ENCODE measurements around the gene CADPS2. TPM values are rescaled to one million over a fixed set of nuclear protein-coding genes. Genes with fewer than 3 reads are reported as not detected.

Gene CADPS2
- total and polyA plus RNA-seq, 8 donors: 7.0 to 57.8 (median 29.7) TPM

- DNase-seq: no peak
- intact Hi-C loops (cut with DNase I; ENCODE audit: low total_unique reads): no loop called here
- Histone ChIP-seq H3K27ac (no peak overlapping the region), H3K4me3 (no peak overlapping the region), H3K9me3 (no peaks in the 10 kb centered on the region), H3K4me1 (no peaks in the 10 kb centered on the region), H3K36me3 (no peaks in the 10 kb centered on the region), H3K27me3 (no peaks in the 10 kb centered on the region)
- 79 to 93% (median 87%) methylated on average over 3 of the region's 3 CpGs for WGBS, 5 donors
- TF ChIP-seq POLR2AphosphoS5 (IDR thresholded peaks at IDR 0.05) (no peak), POLR2A (IDR thresholded peaks at IDR 0.05) (no peak), CTCF (IDR thresholded peaks at IDR 0.05) (no peak), EP300 (IDR thresholded peaks at IDR 0.05) (no peak)
Measured at GRCh38 chr7:122633472-122633871, 252.8 kb downstream of the CADPS2 start.

DNA sequence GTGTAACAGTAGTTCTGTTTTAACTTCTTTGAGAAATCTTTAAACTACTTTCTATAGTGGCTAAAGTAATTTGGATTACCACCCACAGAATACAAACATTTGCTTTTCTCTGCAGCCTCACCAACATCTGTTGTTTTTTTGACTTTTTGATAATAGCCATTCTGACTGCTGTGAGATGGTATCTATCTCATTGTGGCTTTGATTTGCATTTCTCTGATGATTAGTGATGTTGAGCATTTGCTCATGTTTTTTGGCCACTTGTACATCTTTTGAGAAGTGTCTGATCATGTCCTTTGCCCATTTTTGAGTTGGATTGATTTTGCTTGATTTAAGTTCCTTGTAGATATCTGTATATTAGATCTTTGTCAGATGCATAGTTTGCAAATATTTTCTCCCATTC is 254.0 kb downstream of the CADPS2 start:
- no peaks in the 10 kb centered on the region for H3K27me3 ChIP-seq
- no peak for DNase-seq
- H3K4me3 ChIP-seq: no peak overlapping the region
- TF ChIP-seq POLR2A (IDR thresholded peaks at IDR 0.05) (no peak), EP300 (IDR thresholded peaks at IDR 0.05) (no peak), POLR2AphosphoS5 (IDR thresholded peaks at IDR 0.05) (no peak), CTCF (IDR thresholded peaks at IDR 0.05) (no peak)
- H3K36me3 ChIP-seq: no peaks in the 10 kb centered on the region
- no peaks in the 10 kb centered on the region for H3K4me1 ChIP-seq
- H3K27ac ChIP-seq: no peak overlapping the region
- H3K9me3 ChIP-seq: no peaks in the 10 kb centered on the region
- intact Hi-C loops (cut with DNase I; ENCODE audit: low total_unique reads): no loop called here

DNA sequence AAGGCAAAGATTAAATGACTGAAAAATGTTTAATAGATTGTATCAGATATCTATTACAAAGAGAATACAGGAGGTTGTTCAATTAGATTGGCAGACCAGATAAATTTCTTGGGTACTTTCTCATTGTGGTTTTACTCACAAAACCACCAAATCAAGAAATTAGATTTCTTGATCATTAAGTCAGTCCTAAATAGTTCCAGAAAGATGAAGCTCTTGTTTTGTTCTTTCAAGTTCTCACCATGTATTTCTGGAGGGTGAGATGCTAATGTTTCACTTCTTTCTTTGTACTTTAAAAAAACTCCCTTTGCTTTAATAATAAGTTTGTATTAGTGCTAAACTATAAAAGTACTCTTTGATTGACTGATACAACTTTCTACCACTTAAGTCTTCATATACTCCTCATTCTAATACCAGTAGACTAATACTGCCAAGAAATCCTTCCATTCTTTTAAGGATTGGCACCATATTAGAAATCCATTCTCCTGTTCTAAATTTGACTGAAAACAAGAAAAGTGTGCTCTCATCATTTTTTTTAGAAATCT is 256.8 kb downstream of the CADPS2 start:
- DNase-seq: no peak
- no peaks in the 10 kb centered on the region for H3K9me3 ChIP-seq
- no peak overlapping the region for H3K4me3 ChIP-seq
- H3K27me3 ChIP-seq: no peaks in the 10 kb centered on the region
- H3K4me1 ChIP-seq: no peaks in the 10 kb centered on the region
- no peak for TF ChIP-seq EP300 (IDR thresholded peaks at IDR 0.05)
- TF ChIP-seq POLR2A (IDR thresholded peaks at IDR 0.05): no peak
- no peak for TF ChIP-seq CTCF (IDR thresholded peaks at IDR 0.05)
- TF ChIP-seq POLR2AphosphoS5 (IDR thresholded peaks at IDR 0.05): no peak
- no peak overlapping the region for H3K27ac ChIP-seq
- no peaks in the 10 kb centered on the region for H3K36me3 ChIP-seq
- intact Hi-C loops (cut with DNase I; ENCODE audit: low total_unique reads): no loop called here

GRCh38 chr7:122628651-122629411 is 257.4 kb downstream of the CADPS2 start:
- no peak overlapping the region for H3K4me3 ChIP-seq
- intact Hi-C loops (cut with DNase I; ENCODE audit: low total_unique reads): no loop called here
- DNase-seq: no peak
- no peaks in the 10 kb centered on the region for H3K9me3 ChIP-seq
- no peak overlapping the region for H3K27ac ChIP-seq
- 60 to 74% (median 70%) methylated on average over 5 of the region's 5 CpGs for WGBS, 5 donors
- TF ChIP-seq POLR2AphosphoS5 (IDR thresholded peaks at IDR 0.05) (no peak), EP300 (IDR thresholded peaks at IDR 0.05) (no peak), POLR2A (IDR thresholded peaks at IDR 0.05) (no peak), CTCF (IDR thresholded peaks at IDR 0.05) (no peak)
- H3K27me3 ChIP-seq: no peaks in the 10 kb centered on the region
- no peaks in the 10 kb centered on the region for H3K36me3 ChIP-seq
- H3K4me1 ChIP-seq: no peaks in the 10 kb centered on the region
